Measurements from ENCODE around the gene UBTF.

GRCh38 chr17:44191369-44191768 lies 28.1 kb downstream of the UBTF start:
- no peak for TF ChIP-seq CTCF (IDR thresholded peaks at IDR 0.05)
- TF ChIP-seq POLR2A (IDR thresholded peaks at IDR 0.05): no peak
